Myometrial cell (primary cell): Measurements from ENCODE around the gene OR2K2. TPM values are rescaled to one million over a fixed set of nuclear protein-coding genes. Genes with fewer than 3 reads are reported as not detected.

Source experiments
- total RNA-seq: library from RNA; depleted of rRNA; stranded (reverse); fragments of >200 nt; gene quantifications from 2 replicates; pipeline ENCODE4 v1.2.3, GENCODE V29; 2015

The OR2K2 gene
- not detected in 2 replicates for total RNA-seq

GRCh38 chr9:111330124-111330523 lies at the start of gene OR2K2:
Gene OR2K2 (minus strand): TSS chr9:111330224. CDS start chr9:111328433, 1,791 bp downstream.

Other genes with a start within 250 kb of the OR2K2 start
- gene ECPAS, start 154.2 kb upstream of the OR2K2 start, total RNA-seq = 57.1 and 57.7 TPM in 2 replicates
- 1.4 TPM in 1 of 2 replicates, not detected in the other for gene ZNF483, start 195.0 kb upstream of the OR2K2 start, total RNA-seq